SK-N-SH treated with all-trans-retinoic acid at 6 μM for 48 hours (cell line): ENCODE results near the gene TCP10L.

Source experiments
- ATAC-seq: fragments of 200-7000 bp; cut with Tn5 transposase; 3 replicates; pipeline ENCODE4 v1.9.1; 2020; ENCODE audit warnings: mild to moderate bottlenecking, moderate library complexity
- ARNTL ChIP-seq: fragments of 450-650 bp; formaldehyde crosslinking; IDR thresholded peaks from 2 replicates; pipeline ENCODE4 v1.5.0; 2020; ENCODE audit warnings: low read depth, mild to moderate bottlenecking, moderate library complexity, borderline replicate concordance
- BACH2 ChIP-seq: fragments of 250-450 bp; sonication (Bioruptor Pico); IDR thresholded peaks from 2 replicates; pipeline ENCODE4 v1.9.0; 2021; ENCODE audit warnings: mild to moderate bottlenecking, borderline replicate concordance
- CSDC2 ChIP-seq: fragments of 250-450 bp; sonication (Bioruptor Pico); IDR thresholded peaks from 2 replicates; pipeline ENCODE4 v1.5.0; 2020; ENCODE audit warnings: mild to moderate bottlenecking, moderate library complexity
- ISL1 ChIP-seq: fragments of 250-450 bp; sonication (Bioruptor Pico); IDR thresholded peaks from 2 replicates; pipeline ENCODE4 v2.1.2; 2022; ENCODE audit warnings: mild to moderate bottlenecking, moderate library complexity
- OSR1 ChIP-seq: fragments of 250-450 bp; sonication (Bioruptor Pico); IDR thresholded peaks from 2 replicates; pipeline ENCODE4 v1.8.0; 2022; ENCODE audit warnings: moderate library complexity, mild to moderate bottlenecking, inconsistent platforms
- PATZ1 ChIP-seq: fragments of 250-450 bp; sonication (Bioruptor Pico); IDR thresholded peaks from 2 replicates; pipeline ENCODE4 v1.8.0; 2020; ENCODE audit warnings: mild to moderate bottlenecking, moderate library complexity, borderline replicate concordance
- RARB ChIP-seq: fragments of 250-450 bp; sonication (Bioruptor Pico); IDR thresholded peaks from 2 replicates; pipeline ENCODE4 v1.8.0; 2021; ENCODE audit warnings: mild to moderate bottlenecking, moderate library complexity
- SNAI2 ChIP-seq: fragments of 250-450 bp; sonication (Bioruptor Pico); IDR thresholded peaks from 2 replicates; pipeline ENCODE4 v1.5.0; 2020; ENCODE audit warnings: mild to moderate bottlenecking, moderate library complexity
- TCF4 ChIP-seq: fragments of 250-450 bp; sonication (Bioruptor Pico); IDR thresholded peaks from 2 replicates; pipeline ENCODE4 v1.8.0; 2021; ENCODE audit warnings: mild to moderate bottlenecking, moderate library complexity, borderline replicate concordance
- TOX ChIP-seq: fragments of 250-450 bp; sonication (Bioruptor Pico); IDR thresholded peaks from 2 replicates; pipeline ENCODE4 v1.8.0; 2021; ENCODE audit warnings: mild to moderate bottlenecking, moderate library complexity, borderline replicate concordance
- ZC3H10 ChIP-seq: fragments of 250-450 bp; sonication (Bioruptor Pico); IDR thresholded peaks from 2 replicates; pipeline ENCODE4 v1.5.1; 2021; ENCODE audit warnings: mild to moderate bottlenecking, moderate library complexity
- ZFP30 ChIP-seq: fragments of 450-650 bp; formaldehyde crosslinking; IDR thresholded peaks from 2 replicates; pipeline ENCODE4 v1.5.0; 2022; ENCODE audit warnings: mild to moderate bottlenecking, moderate library complexity
- ZNF565 ChIP-seq: fragments of 450-650 bp; formaldehyde crosslinking; conservative IDR thresholded peaks from 2 replicates; pipeline ENCODE4 v1.5.0; 2020; ENCODE audit warnings: low read depth, mild to moderate bottlenecking, moderate library complexity
- ZNF70 ChIP-seq: fragments of 450-650 bp; formaldehyde crosslinking; IDR thresholded peaks from 2 replicates; pipeline ENCODE4 v1.5.0; 2020; ENCODE audit warnings: mild to moderate bottlenecking, moderate library complexity
- ZNF8 ChIP-seq: fragments of 450-650 bp; formaldehyde crosslinking; IDR thresholded peaks from 2 replicates; pipeline ENCODE4 v1.5.0; 2020; ENCODE audit warnings: mild to moderate bottlenecking, moderate library complexity
- TF ChIP-seq, protein P1 (sequence below): fragments of 250-450 bp; sonication (Bioruptor Pico); IDR thresholded peaks from 2 replicates; pipeline ENCODE4 v1.8.0; 2021; ENCODE audit warnings: low read depth, mild to moderate bottlenecking, moderate library complexity, borderline replicate concordance
- TF ChIP-seq, protein P2 (sequence below): fragments of 250-450 bp; sonication (Bioruptor Pico); IDR thresholded peaks from 2 replicates; pipeline ENCODE4 v1.5.1; 2020; ENCODE audit warnings: low read depth, mild to moderate bottlenecking, moderate library complexity
- TF ChIP-seq, protein P3 (sequence below): fragments of 250-450 bp; sonication (Bioruptor Pico); IDR thresholded peaks from 2 replicates; pipeline ENCODE4 v1.5.0; 2020; ENCODE audit warnings: mild to moderate bottlenecking, moderate library complexity

The TCP10L gene

GRCh38 chr21:32558106-32558505 is 27.2 kb downstream of the TCP10L start:
- TF ChIP-seq SNAI2 (CRISPR knock-in tag), result no peak
- ATAC-seq, result no peak

DNA sequence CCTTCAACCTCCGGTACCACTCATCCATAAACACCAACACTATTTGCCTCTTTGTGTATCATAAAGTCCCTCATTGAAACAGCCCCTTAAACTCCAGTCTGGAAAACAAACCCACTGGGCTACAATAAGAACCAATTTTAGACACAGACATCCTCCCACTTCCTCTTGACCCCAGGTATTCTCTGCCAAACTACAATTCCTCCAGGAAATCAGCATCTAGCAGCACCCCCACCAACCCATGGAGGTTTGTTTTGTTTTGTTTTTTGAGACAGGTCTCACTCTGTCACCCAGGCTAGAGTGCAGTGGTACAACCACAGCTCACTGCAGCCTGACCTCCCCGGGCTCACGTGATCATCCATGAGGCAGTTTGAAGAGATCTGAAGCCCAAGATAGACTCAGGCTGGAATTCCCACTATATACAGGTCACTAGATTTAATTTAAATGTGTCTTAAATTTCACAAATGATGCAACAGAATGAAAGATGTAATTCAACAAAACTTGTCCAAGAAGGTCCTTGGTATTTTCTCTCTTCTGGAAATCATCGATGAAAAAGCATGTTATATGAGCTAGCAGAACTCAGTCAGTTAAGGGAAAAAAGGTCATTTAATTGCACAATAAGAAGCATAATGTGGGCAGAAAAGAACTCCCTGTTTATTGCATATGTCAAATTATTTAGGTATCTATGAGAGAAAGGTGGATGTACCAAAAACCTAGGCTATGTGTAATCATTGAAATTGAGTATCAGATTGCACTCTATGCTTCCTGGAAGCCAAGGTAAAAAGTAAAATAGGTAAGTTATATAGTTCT is 30.3 kb downstream of the TCP10L start:
- no peak for ATAC-seq
- no peak for TF ChIP-seq ZNF565 (CRISPR knock-in tag)
- TF ChIP-seq BACH2 (CRISPR knock-in tag), result no peak
- no peak for TF ChIP-seq ZNF70 (CRISPR knock-in tag)
- TF ChIP-seq ZFP30 (CRISPR knock-in tag), result no peak
- TF ChIP-seq ZC3H10 (CRISPR knock-in tag), result no peak

DNA sequence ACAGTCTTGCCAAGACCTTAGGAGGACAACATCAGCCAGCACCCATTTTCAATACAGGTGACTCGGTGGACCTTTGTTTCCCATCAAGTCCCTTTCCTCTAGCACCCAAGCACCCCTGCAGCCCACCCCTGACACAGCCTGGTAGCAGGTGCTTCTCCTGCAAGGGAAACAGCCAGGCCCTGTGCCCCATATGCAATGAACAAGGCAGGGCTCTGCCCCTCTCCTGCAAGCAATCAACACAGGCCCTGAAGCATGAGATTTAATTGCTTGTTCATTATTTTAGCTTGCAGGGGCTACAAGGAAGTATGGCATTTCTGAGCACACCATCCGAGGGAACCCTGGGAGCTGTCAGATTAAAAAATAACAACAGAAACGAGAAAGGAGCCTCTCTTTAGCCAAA is 35.4 kb downstream of the TCP10L start:
- no peak for ATAC-seq
- TF ChIP-seq ISL1 (CRISPR knock-in tag), result no peak
- TF ChIP-seq, protein P1, sequence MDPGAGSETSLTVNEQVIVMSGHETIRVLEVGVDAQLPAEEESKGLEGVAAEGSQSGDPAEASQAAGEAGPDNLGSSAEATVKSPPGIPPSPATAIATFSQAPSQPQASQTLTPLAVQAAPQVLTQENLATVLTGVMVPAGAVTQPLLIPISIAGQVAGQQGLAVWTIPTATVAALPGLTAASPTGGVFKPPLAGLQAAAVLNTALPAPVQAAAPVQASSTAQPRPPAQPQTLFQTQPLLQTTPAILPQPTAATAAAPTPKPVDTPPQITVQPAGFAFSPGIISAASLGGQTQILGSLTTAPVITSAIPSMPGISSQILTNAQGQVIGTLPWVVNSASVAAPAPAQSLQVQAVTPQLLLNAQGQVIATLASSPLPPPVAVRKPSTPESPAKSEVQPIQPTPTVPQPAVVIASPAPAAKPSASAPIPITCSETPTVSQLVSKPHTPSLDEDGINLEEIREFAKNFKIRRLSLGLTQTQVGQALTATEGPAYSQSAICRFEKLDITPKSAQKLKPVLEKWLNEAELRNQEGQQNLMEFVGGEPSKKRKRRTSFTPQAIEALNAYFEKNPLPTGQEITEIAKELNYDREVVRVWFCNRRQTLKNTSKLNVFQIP (CRISPR knock-in tag), result no peak
- no peak for TF ChIP-seq OSR1 (CRISPR knock-in tag)
- TF ChIP-seq RARB (CRISPR knock-in tag), result no peak
- TF ChIP-seq ZC3H10 (CRISPR knock-in tag), result no peak
- no peak for TF ChIP-seq PATZ1 (CRISPR knock-in tag)
- TF ChIP-seq, protein P2, sequence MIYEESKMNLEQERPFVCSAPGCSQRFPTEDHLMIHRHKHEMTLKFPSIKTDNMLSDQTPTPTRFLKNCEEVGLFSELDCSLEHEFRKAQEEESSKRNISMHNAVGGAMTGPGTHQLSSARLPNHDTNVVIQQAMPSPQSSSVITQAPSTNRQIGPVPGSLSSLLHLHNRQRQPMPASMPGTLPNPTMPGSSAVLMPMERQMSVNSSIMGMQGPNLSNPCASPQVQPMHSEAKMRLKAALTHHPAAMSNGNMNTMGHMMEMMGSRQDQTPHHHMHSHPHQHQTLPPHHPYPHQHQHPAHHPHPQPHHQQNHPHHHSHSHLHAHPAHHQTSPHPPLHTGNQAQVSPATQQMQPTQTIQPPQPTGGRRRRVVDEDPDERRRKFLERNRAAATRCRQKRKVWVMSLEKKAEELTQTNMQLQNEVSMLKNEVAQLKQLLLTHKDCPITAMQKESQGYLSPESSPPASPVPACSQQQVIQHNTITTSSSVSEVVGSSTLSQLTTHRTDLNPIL (CRISPR knock-in tag), result no peak
- no peak for TF ChIP-seq TOX
- TF ChIP-seq ZNF8 (CRISPR knock-in tag), result no peak
- no peak for TF ChIP-seq ARNTL (CRISPR knock-in tag)
- TF ChIP-seq TCF4 (CRISPR knock-in tag), result no peak
- TF ChIP-seq, protein P3, sequence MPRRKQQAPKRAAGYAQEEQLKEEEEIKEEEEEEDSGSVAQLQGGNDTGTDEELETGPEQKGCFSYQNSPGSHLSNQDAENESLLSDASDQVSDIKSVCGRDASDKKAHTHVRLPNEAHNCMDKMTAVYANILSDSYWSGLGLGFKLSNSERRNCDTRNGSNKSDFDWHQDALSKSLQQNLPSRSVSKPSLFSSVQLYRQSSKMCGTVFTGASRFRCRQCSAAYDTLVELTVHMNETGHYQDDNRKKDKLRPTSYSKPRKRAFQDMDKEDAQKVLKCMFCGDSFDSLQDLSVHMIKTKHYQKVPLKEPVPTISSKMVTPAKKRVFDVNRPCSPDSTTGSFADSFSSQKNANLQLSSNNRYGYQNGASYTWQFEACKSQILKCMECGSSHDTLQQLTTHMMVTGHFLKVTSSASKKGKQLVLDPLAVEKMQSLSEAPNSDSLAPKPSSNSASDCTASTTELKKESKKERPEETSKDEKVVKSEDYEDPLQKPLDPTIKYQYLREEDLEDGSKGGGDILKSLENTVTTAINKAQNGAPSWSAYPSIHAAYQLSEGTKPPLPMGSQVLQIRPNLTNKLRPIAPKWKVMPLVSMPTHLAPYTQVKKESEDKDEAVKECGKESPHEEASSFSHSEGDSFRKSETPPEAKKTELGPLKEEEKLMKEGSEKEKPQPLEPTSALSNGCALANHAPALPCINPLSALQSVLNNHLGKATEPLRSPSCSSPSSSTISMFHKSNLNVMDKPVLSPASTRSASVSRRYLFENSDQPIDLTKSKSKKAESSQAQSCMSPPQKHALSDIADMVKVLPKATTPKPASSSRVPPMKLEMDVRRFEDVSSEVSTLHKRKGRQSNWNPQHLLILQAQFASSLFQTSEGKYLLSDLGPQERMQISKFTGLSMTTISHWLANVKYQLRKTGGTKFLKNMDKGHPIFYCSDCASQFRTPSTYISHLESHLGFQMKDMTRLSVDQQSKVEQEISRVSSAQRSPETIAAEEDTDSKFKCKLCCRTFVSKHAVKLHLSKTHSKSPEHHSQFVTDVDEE (CRISPR knock-in tag), result no peak
- no peak for TF ChIP-seq ZNF70 (CRISPR knock-in tag)
- TF ChIP-seq, all 23 proteins: peak for 0

DNA sequence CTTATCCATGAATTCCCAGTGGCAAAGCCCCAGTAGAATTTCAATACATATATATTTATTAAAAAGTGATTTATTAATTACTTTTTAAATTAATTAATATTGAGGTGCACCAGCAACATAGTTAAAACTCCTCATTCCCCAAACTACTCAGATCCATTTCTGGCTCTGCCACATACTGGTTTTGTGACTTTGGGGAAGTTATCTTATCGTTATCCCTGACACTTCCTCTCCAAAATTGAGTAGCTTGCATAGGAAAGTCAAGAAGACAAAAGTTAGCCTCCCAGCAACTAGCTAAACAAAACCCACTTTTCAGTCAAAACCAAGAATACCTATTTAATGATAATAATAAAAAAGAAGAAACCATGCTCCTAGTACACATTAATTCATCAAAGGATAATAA is 35.9 kb downstream of the TCP10L start:
- no peak for ATAC-seq
- no peak for TF ChIP-seq CSDC2 (CRISPR knock-in tag)
- no peak for TF ChIP-seq TCF4 (CRISPR knock-in tag)
- TF ChIP-seq TOX, result no peak
- no peak for TF ChIP-seq OSR1 (CRISPR knock-in tag)
- TF ChIP-seq, protein P2 (CRISPR knock-in tag), result no peak
- no peak for TF ChIP-seq ARNTL (CRISPR knock-in tag)
